Thymus (tissue), 11 donors: Measurements from ENCODE around the gene FGF14. TPM values are rescaled to one million over a fixed set of nuclear protein-coding genes. Genes with fewer than 3 reads are reported as not detected.

Source experiments
- DNase-seq, 9 donors: peaks; one replicate each; pipeline ENCODE4 v3.0.0-alpha.2; 2013; ENCODE audit warnings: low spot score in 9 of 9, low read depth in 6 of 9, missing footprints in 1 of 9
- H3K27ac ChIP-seq, 2 donors: one replicate each; pipeline ENCODE4 v1.5.1; 2013; ENCODE audit warnings: control low read depth in 1 of 2, low read depth in 1 of 2, low read length in 1 of 2, mild to moderate bottlenecking in 1 of 2, moderate library complexity in 1 of 2
- H3K27me3 ChIP-seq, 2 donors: one replicate each; pipeline ENCODE4 v1.5.1; 2013; ENCODE audit warnings: low read length in 1 of 2; ENCODE audit not compliant: control insufficient read depth in 2 of 2, insufficient read depth in 1 of 2
- H3K36me3 ChIP-seq, 2 donors: one replicate each; pipeline ENCODE4 v1.5.1; 2013; ENCODE audit warnings: low read length in 1 of 2, mild to moderate bottlenecking in 1 of 2, moderate library complexity in 1 of 2; ENCODE audit not compliant: control insufficient read depth in 2 of 2, insufficient read depth in 2 of 2
- H3K4me1 ChIP-seq, 2 donors: one replicate each; pipeline ENCODE4 v1.5.1; 2013; ENCODE audit warnings: low read length in 2 of 2; ENCODE audit not compliant: control insufficient read depth in 2 of 2, insufficient read depth in 2 of 2
- H3K4me3 ChIP-seq, 2 donors: one replicate each; pipeline ENCODE4 v1.5.1; 2013; ENCODE audit warnings: low read length in 2 of 2, control low read depth in 1 of 2, mild to moderate bottlenecking in 1 of 2
- H3K9me3 ChIP-seq, 2 donors: one replicate each; pipeline ENCODE4 v1.5.1; 2013; ENCODE audit warnings: low read length in 1 of 2, mild to moderate bottlenecking in 1 of 2; ENCODE audit not compliant: control insufficient read depth in 2 of 2, insufficient read depth in 1 of 2
- WGBS: extraction: QIAGEN DNeasy Blood & Tissue Kit; methylation state at CpG from one replicate; pipeline ENCODE4 v1.1.7; 2013; 5-methylcytosine and 5-hydroxymethylcytosine counted together
- polyA plus RNA-seq: library from polyadenylated mRNA; stranded (reverse); fragments of 200-250 nt; gene quantifications from one replicate; pipeline ENCODE4 v1.2.3, GENCODE V29; 2013
- total RNA-seq: library from RNA; stranded (reverse); fragments of 120-200 nt; gene quantifications from one replicate; pipeline ENCODE4 v1.2.4, GENCODE V29; 2013
- donor health status: healthy.

The FGF14 gene
- total and polyA plus RNA-seq, 2 donors, result 0.05 to 0.14 TPM

DNA sequence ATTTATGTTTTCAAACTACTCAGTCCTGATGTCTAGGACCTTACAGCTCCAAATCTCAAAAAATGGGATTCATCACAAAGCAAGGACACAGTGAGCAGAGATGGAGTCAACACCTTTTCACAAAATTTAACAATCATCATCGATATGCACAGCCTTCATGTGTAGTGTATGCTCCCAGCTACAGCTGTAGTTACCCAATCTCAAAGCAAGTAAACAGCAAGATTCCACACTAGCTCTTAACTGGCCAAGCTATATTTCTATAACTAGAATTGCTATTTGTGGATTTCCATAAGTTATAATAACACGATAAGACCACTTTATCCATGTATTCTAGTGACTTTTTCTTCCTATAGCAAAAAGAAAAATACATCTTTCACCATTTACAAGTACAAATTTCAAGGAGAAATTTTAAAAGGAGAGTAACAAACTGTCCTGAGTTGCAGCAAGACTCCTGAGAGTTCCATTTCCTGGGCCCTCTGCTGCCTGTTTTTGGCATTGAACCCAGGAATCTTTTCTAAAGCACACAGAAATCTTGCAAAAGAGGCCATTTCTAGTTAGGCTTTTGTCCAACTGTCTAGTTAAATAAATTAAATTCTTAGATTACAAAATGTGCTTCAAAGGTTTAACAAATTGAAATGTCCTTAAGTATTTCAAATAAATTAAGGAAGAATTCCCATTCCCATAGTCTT, 460.6 kb downstream of the FGF14 start:
- Histone ChIP-seq H3K4me1 (no peaks in the 10 kb centered on the region), H3K27ac (no peak overlapping the region), H3K4me3 (no peak overlapping the region), H3K36me3 (no peaks in the 10 kb centered on the region), H3K27me3 (no peaks in the 10 kb centered on the region), H3K9me3 (no peaks in the 10 kb centered on the region)
- 66% methylated on average over 2 of the region's 2 CpGs for WGBS
- DNase-seq, result no peak

DNA sequence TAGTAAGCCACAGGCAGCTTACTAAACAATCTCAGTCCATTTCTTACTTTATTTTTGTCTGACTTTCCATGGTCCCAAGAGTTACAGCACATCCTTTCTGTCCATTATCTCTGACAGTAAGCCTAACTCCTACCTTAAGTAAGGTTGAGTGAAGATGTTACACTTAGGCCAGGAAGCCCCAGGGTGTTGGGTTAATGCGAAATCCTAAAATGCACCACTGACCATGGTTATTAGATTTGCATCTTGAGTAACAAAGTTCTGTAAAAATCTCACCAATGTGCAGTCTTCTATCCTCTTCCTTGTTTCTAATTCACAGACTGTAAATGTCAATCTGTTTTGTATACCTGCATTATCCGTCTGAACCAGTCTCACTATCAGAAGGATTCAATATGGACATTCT, 462.5 kb downstream of the FGF14 start:
- H3K27ac ChIP-seq, result no peak overlapping the region
- 72% methylated on average over 2 of the region's 2 CpGs for WGBS

DNA sequence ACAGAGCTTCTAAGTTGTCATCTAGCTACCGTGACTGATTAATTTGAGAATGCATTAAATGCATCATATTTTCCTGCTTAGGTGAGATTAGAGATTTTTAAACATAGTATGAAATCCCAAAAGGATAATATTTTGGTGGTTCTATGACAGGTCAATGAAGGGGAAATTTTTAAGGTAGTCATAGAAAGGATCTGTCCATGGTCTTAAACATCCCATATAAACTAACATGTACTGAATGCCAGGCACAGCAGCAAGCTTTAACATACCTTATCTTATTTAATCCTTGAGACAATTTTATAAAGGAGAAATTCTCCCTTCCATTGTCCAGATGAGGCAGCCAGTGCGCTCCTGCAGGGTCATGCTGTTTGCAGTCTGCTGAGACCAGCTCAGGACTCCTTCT, 466.0 kb downstream of the FGF14 start:
- Histone ChIP-seq H3K9me3 (no peaks in the 10 kb centered on the region), H3K4me3 (no peak overlapping the region), H3K4me1 (no peaks in the 10 kb centered on the region), H3K36me3 (no peaks in the 10 kb centered on the region), H3K27ac (no peak overlapping the region), H3K27me3 (no peaks in the 10 kb centered on the region)
- WGBS, result 96% methylated on average over 2 of the region's 2 CpGs
- no peak for DNase-seq

More for the DNA sequence above, 462.5 kb downstream of the FGF14 start:
- H3K27me3 ChIP-seq, result no peaks in the 10 kb centered on the region
- DNase-seq, result no peak
- H3K4me3 ChIP-seq, result no peak overlapping the region
- H3K36me3 ChIP-seq, result no peaks in the 10 kb centered on the region
- H3K9me3 ChIP-seq, result no peaks in the 10 kb centered on the region
- H3K4me1 ChIP-seq, result no peaks in the 10 kb centered on the region

DNA sequence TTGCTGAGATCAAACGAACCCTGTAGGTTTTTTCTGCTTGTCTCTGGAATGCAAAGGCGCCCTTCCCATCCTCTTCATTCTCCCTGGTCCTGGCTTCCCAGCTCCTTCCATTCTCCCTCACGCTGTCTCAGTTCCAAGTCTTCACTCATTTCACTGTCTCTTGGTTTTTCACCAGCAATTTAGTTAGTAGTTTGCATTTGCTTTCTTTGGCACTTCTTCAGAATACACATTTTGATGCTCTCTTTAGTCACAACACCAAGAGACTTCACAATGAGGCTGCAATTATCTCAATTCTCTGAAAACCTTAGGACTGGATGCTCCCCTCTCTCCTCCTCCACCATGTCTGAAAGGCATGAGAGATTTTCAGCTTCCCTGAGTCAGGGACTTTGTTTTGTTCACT, 470.7 kb downstream of the FGF14 start:
- Histone ChIP-seq H3K4me3 (no peak overlapping the region), H3K4me1 (no peaks in the 10 kb centered on the region), H3K27ac (no peak overlapping the region), H3K9me3 (no peaks in the 10 kb centered on the region), H3K36me3 (no peaks in the 10 kb centered on the region), H3K27me3 (no peaks in the 10 kb centered on the region)
- WGBS, result 71% methylated on average over 3 of the region's 3 CpGs
- no peak for DNase-seq

DNA sequence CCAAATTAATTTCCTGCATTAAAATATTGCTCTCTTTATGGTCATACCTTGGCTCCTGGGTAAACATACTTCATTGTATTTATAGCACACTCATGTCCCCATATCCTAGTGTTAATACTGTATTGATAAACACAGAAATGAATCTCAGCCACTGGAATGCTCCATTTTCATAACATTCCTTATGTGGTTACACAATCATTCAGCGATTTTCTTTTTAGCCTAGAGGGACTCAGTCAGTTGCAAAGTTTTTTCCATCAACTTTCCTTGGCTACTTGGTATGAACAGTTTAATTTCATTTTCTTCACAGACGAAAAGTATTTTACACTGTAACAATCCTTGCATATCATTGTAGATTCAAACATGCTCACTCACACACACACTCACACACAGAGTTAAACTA, 471.5 kb downstream of the FGF14 start:
- Histone ChIP-seq H3K4me1 (no peaks in the 10 kb centered on the region), H3K27me3 (no peaks in the 10 kb centered on the region), H3K9me3 (no peaks in the 10 kb centered on the region), H3K36me3 (no peaks in the 10 kb centered on the region), H3K4me3 (no peak overlapping the region), H3K27ac (no peak overlapping the region)
- 69% methylated on average over 2 of the region's 2 CpGs for WGBS
- no peak for DNase-seq

DNA sequence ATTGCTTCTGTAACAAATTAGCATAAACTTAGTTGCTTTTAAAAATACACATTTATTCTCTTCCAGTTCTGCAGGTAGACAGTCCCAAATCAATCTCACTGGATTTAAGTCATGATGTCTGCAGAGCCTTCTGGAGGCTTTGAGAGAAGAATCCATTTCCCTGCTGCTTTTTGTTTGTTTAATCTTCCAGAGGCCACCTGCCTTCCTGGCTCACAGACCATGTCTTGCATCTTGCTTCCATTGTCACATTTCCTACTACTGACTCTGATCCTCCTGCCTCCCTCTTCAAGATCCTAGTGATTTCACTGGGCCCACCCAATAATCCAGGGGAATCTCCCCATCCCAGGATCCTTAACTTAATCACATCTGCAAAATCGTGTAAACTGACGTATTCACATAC, 476.1 kb downstream of the FGF14 start:
- WGBS, result 80% methylated on average over 2 of the region's 2 CpGs
- Histone ChIP-seq H3K9me3 (no peaks in the 10 kb centered on the region), H3K4me3 (no peak overlapping the region), H3K27me3 (no peaks in the 10 kb centered on the region), H3K4me1 (no peaks in the 10 kb centered on the region), H3K36me3 (no peaks in the 10 kb centered on the region), H3K27ac (no peak overlapping the region)
- no peak for DNase-seq

DNA sequence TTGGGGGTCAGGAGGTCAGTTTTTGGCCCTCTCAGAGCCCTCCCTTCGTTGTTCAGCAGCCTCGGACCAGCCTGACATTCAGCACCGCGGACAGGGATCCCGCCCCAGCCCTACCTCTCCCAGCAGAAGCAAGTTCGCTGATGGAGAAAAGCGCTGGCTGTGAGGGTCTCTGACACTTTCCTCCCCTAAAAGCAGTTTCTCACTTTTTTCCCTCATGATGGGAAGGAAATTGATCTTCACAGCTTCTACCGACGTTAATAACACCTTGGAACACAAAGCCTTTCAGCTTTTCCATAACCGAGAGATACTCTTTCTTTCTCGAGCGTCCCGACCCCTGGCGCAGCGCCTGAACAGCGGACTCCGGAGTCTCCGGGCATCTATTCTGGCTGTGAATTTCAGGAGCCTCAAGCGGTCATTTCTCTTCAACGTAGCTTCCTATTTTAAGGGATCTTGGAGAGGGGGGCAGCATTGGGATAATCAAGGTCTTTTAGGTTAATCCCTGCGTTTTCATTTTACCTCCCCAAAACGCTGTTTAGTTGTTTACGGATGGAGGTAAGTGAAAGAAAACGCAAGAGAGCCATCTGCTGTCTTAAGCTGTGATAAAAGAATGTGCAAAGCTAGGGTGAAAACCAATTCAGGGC, 482.2 kb downstream of the FGF14 start:
- Histone ChIP-seq H3K4me3 (no peak overlapping the region), H3K4me1 (no peaks in the 10 kb centered on the region), H3K36me3 (no peaks in the 10 kb centered on the region), H3K27ac (no peak overlapping the region), H3K27me3 (peaks cover 42 to 48% of the 10 kb centered on the region in 2 donors), H3K9me3 (peaks cover 0 to 3% of the 10 kb centered on the region in 2 donors)
- WGBS, result 6% methylated on average over 24 of the region's 24 CpGs
- DNase-seq, result no peak

DNA sequence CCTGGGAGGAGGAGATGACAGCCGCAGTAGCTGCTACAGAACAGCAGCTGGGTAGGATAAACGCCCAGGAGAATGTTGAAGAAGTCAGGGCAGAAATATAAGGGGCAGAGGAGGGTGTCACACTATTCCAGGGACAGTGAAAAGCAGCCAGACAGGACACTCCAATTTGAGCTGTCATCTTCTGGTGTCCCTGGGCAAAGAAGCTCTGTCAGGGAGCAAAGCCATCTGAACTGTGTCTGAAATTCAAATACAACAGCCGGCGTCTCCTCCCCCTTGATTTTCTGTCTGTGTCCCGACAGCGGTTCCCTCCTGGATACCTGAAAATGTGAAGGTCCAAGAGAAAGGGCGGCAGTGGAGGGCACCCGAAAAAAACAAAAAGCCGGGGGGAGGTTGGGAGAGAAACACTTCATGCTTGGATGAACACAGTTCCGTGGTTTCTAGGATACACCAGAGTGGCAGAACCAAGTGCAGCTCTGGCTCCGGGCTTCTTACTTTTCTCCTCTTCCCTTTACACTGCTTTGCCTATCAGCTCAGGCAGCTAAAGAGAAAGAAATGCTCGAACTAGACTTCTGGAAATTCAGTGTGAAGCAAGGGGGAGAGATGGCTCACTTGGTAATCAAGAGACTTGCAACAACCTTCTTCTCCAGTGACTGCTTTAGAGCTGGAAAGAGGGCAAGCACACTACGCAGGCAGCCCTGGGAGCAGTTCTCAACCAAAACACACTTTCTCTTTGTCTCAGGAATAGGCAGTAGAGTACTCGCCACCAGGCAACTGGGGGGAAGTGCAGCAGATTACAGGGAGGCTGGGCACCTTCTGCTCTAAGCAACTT, 483.8 kb downstream of the FGF14 start:
- Histone ChIP-seq H3K4me1 (no peaks in the 10 kb centered on the region), H3K9me3 (peaks cover 0 to 3% of the 10 kb centered on the region in 2 donors), H3K27ac (no peak overlapping the region), H3K27me3 (peaks cover 44 to 52% of the 10 kb centered on the region in 2 donors), H3K4me3 (no peak overlapping the region), H3K36me3 (no peaks in the 10 kb centered on the region)
- no peak for DNase-seq
- 16% methylated on average over 14 of the region's 14 CpGs for WGBS

DNA sequence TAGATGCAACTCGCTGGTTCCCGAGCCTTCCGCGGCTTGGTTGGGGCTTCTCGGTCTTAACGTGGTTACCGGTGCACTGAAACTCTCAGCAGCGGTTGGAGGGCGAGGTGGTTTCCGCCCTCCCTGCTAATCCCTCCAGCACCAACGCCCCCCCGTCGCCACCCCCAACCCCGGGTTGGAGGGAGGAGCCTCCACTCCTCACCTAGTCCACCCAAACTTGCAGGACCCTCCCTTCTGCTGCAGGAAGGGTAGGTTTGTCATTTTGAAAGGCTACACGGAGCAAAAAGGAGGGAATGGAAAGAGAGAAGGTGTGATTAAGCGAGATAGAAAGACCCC, 484.4 kb downstream of the FGF14 start:
- H3K27me3 ChIP-seq, result peaks cover 44 to 52% of the 10 kb centered on the region in 2 donors
- H3K4me3 ChIP-seq, result no peak overlapping the region
- no peak for DNase-seq
- WGBS, result 3% methylated on average over 16 of the region's 16 CpGs
- no peak overlapping the region for H3K27ac ChIP-seq
- no peaks in the 10 kb centered on the region for H3K36me3 ChIP-seq
- peaks cover 0 to 3% of the 10 kb centered on the region in 2 donors for H3K9me3 ChIP-seq
- no peaks in the 10 kb centered on the region for H3K4me1 ChIP-seq
